CD1c-positive myeloid dendritic cell (primary cell): ENCODE data around the gene BRAP.
"Not testable (repeated sequence)": the region's sequence is repeated elsewhere in the genome, so short reads cannot be mapped to it uniquely, and the experiment has no call there.

Experiments
- DNase-seq: peaks from one replicate; pipeline ENCODE4 v3.0.0-alpha.2; 2016; ENCODE audit errors: extremely low spot score

The BRAP gene

DNA sequence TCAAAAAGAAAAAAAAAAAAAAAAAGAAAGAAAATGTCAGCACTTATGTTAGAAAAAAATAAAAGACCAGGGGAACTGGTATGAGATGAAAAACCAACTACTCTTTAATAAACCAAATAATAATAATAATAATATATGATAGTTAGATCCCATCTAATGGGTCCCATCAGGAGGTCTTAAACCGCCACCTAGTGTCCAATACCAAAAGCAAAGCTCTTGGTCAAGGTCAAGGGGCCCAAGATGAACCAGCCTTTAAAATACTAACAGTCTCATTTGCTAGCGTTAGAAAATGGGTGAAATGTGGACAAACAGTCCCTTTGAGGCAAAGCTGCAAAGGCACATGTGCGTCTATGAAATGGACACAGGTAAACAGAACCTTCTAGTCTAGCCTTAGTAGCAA lies 12.3 kb downstream of the BRAP start:
- no peak for DNase-seq

- DNase-seq, result no peak
Measured at GRCh38 chr12:111672822-111673381, 12.9 kb downstream of the BRAP start.

GRCh38 chr12:111664961-111665865 lies 20.5 kb downstream of the BRAP start:
- no peak for DNase-seq

DNA sequence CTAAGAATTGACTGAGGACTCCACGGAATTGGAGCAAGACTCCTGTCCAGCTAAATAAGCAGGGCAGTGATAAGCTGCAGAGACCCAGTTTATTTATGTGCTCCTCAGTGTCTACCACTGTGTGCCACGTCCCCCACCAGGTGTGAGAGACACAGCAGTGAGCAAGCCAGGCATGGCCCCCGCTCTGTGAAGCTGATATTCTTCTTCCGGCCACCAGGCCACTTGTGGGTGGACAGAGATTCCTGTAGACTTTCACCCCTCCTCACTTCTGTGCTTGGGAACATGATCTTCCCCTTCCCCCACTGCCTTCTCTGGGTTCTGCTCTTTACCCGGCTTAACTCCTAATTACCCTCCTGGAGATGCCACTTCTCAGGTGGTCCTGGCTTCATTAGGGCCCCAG lies 21.3 kb downstream of the BRAP start:
- no peak for DNase-seq

DNA sequence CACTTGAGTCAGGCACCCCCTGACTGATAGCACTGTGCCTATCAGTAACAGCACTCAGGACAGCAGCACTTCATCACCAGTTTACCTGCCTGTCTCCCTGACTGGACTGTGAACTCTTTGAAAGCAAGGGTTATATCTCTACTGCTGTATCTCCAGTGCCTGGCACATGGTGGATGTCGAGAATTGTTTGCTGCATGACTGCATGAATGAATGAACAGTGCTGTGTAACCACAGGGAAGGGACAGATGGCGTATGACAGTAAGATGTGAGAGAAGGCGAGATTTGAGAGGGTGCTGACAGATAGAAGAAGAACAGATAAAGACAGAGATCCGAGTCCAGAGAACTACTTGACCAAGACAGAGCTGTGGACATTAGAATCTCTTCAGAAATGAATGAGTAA lies 29.7 kb downstream of the BRAP start:
- no peak for DNase-seq

DNA sequence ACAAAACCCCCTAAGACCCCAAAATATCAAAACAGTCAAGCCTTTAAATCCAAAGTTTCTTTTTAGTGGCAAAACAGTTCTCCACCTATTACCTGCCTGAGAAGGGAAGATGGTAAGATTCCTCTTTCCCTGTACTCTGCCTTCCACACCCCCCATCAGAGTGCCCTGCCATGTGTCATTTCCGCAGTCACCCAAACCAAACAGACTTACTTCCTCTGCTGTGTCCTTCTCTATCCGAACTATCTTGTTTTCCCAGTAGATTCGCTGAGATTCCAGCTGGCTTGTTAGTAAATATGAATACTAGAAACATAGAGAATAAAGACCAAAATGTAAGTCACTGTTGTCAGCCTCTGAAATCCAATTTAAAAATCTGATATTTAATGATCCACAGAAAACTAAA lies 30.4 kb downstream of the BRAP start:
- DNase-seq, result no peak

GRCh38 chr12:111653596-111653995 lies 32.2 kb downstream of the BRAP start:
- DNase-seq, result no peak

DNA sequence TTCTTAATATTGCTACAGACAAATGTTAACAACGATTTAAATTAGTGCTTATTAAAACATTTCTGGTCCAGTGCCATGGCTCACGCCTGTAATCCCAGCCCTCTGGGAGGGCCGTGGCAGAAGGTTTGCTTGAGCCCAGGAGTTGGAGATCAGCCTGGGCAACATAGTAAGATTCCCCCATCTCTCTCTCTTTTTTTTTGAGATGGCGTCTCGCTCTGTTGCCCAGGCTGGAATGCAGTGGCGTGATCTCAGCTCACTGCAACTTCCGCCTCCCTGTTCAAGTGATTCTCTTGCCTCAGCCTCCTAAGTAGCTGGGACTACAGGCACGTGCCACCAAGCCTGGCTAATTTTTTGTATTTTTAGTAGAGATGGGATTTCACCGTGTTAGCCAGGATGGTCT lies 33.2 kb downstream of the BRAP start:
- not testable (repeated sequence) for DNase-seq

DNA sequence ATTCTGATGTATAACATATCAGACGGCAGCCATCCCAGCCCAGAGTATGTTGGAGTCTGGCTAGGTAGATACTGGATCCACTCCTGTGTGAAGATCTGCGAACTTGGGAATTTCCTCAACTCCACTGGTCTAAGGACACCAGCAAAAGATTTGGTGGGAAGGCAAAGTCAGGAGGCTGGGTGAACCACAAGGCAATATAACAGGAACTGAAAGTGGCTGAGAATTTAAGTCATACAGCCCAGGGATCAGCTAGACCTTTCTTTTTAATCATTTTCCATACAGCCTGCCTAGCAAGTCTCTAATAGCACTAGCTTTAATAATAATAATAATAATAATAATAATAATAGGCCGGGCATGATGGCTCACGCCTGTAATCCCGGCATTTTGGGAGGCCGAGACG lies 34.8 kb downstream of the BRAP start:
- peak; percentile 58 for DNase-seq

- no peak for DNase-seq
Measured at GRCh38 chr12:111645433-111645832, 40.3 kb downstream of the BRAP start.

GRCh38 chr12:111643427-111643826 lies 42.3 kb downstream of the BRAP start:
- DNase-seq, result no peak

DNA sequence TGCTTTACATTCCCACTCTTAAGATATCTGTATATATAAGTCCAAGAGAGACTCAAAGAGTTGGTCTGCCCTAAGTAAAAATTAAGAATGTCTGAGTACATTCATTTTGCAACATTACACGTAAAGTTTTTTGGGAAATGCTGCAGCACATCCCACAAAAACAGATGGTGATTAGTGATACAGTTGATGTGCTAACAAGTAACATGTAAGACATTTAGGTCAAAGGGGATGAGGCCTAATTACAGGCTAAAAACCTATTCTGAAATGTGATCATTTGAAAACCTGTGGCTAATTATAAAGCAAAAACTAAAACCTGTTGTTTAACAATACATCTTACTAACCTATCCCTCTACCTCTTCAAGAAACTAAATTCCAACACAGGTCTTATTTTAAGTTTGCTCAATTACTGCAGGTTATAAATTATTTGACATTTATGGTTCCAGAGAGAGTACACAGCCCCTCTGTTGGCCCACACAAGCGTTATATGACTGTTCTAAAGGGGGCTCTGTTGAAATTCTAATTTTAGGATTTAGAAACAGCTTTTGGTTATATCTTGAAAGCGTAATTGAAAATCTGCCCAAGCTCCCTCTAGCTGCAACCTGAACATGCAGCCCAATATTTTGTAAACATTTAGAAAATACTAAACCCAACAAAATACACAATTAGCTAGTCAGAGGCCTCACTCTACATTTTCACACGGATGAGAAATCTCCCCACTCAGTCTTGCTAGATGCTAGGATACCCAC lies 42.9 kb downstream of the BRAP start:
- DNase-seq, result no peak

DNA sequence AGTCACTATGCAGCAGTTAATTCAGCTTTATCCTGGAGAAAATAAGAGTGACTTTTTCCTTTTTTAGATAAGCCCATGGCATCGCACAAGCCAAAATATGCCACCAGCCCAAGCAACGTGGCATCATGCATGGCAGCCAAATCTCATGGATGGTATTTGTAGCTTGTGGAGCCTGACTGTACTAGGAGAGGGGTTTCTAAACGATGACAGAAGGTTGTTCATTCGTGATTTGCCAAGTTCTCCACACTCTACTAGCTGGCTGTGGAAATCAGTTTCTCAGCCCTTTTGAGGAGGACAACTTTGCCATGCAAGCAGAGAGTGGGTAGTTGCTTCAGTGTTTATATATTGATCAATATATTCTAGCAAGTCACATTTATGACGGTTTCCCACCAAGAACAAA lies 45.2 kb downstream of the BRAP start:
- DNase-seq, result no peak

DNA sequence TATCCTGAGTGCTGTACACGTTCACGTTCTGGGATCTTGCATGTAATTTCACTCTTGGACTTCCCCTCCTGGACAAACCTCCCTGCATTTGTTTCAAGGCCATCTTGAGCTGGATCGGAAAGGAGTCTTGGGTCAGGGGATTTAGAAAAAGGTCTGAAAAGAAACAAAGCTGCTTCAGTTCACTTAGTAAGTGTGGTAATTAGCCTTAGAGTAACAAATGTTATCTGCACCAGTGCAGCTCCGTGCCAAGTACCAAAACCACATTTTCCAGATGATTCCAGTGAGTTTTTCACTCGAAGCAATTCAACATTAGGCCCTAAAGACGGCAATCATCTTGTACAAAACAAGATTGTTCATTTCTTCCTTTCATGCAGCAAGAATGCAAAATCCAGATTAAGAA lies 47.2 kb downstream of the BRAP start:
- no peak for DNase-seq

DNA sequence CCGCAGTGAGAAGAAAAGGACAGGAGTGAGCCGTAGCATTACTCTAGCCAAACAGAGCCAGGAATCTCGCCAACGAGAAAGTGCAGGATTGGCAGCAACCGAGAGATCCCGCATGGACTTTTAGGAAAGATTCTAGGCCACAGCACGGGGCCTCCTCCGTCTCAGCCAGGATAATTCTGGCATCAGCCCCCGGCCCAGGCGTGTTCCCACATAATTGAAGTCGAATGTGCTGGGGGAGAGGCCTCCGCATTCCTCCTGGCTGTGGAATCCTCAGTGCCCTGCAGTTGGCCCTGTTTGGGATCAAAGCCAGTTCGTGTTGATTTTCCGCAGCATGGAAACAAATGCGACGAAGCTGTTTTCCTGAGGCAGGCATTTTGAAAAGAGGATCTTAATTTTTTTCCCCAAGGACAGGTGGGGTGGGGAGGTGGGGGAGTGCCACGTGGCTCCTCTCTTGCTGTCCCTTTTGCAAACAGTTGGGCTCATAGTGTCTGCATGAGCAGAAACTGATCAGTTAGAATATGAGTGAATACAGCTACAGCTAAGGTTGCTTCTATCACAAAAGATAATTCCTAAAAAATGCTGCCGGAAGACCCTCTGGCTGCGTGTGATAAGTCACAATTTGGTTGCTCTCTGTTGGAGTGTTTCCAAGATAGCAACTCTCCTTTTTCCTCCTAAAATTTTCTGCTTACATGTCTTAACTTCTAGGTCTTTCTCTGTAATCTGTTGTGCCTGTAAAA lies 49.4 kb downstream of the BRAP start:
- DNase-seq, result no peak

- no peak for DNase-seq
Measured at GRCh38 chr12:111635524-111635923, 50.2 kb downstream of the BRAP start.

GRCh38 chr12:111628505-111629260 lies 57.1 kb downstream of the BRAP start:
- no peak for DNase-seq

GRCh38 chr12:111626230-111626629 lies 59.5 kb downstream of the BRAP start:
- DNase-seq, result no peak

- DNase-seq, result no peak
Measured at GRCh38 chr12:111624540-111624939, 61.2 kb downstream of the BRAP start.

GRCh38 chr12:111617841-111618240 lies 67.9 kb downstream of the BRAP start:
- not testable (repeated sequence) for DNase-seq

- DNase-seq, result no peak
Measured at GRCh38 chr12:111616177-111616623, 69.6 kb downstream of the BRAP start.
